HepG2 (cell line): Measurements from ENCODE around the gene CUL4A. TPM values are rescaled to one million over a fixed set of nuclear protein-coding genes. Genes with fewer than 3 reads are reported as not detected.

Source experiments
- ATAC-seq: fragments of 200-7000 bp; cut with Tn5 transposase; 3 replicates; pipeline ENCODE4 v1.9.1; 2020; ENCODE audit warnings: mild to moderate bottlenecking, moderate library complexity
- BruUV-seq: library from RNA; stranded (reverse); fragments of 400-500 nt; replicated peaks from 2 replicates; lab custom pipeline; 2021; lab: Mats Ljungman, UMichigan
- CTCF ChIA-PET: fragments of 300-600 bp; formaldehyde crosslinking; extraction: SDS; loops from one replicate; lab custom pipeline; 2021; ENCODE audit warnings: low total read pairs, inconsistent platforms, low intra/inter-chr PET ratio; lab: Yijun Ruan, JAX
- POLR2A ChIA-PET: fragments of 350-600 bp; sonication (Branson Sonifier 250); formaldehyde crosslinking; loops from one replicate; lab custom pipeline; 2020; ENCODE audit warnings: antibody characterized with exemption, inconsistent platforms; lab: Yijun Ruan, JAX
- DNase-seq: peaks from one replicate; pipeline ENCODE4 v3.0.0-alpha.2; 2015; ENCODE audit warnings: low spot score
- FAIRE-seq: peaks from 3 replicates; lab custom pipeline; 2011; peaks lifted over from hg19 to GRCh38; lab: Jason Lieb, UNC
- H2AFZ ChIP-seq: one replicate; pipeline ENCODE4 v1.6.1; 2011; ENCODE audit warnings: low read length, inconsistent platforms
- H3K27ac ChIP-seq: fragments of 300-600 bp; 3 replicates; pipeline ENCODE4 v1.8.0; 2011; ENCODE audit warnings: mixed run types, mild to moderate bottlenecking, mixed read lengths, low read length, inconsistent platforms; ENCODE audit not compliant: insufficient read depth; ENCODE audit errors: extremely low read length
- H3K27me3 ChIP-seq, 2 experiments: fragments of 200-600 bp in 1 of 2; 2 replicates in 1 of 2; 3 replicates in 1 of 2; pipeline versions ENCODE4 v1.6.0 to v1.8.0; 2011; ENCODE audit warnings: low read length in 2 of 2, mild to moderate bottlenecking in 2 of 2, moderate library complexity in 2 of 2, inconsistent platforms in 1 of 2; ENCODE audit not compliant: insufficient read depth in 2 of 2, control insufficient read depth in 1 of 2
- H3K36me3 ChIP-seq, 2 experiments: fragments of 200-600 bp in 1 of 2; replicated peaks in 1 of 2; 2 replicates in 1 of 2; 3 replicates in 1 of 2; pipeline versions ENCODE4 v1.5.1 to v1.8.0; 2011; ENCODE audit warnings: low read length in 2 of 2, inconsistent platforms in 1 of 2; ENCODE audit not compliant: insufficient read depth in 2 of 2, control insufficient read depth in 1 of 2
- H3K4me1 ChIP-seq: 2 replicates; pipeline ENCODE4 v1.5.1; 2012; ENCODE audit warnings: low read length, inconsistent platforms; ENCODE audit not compliant: insufficient read depth
- H3K4me2 ChIP-seq: 2 replicates; pipeline ENCODE4 v1.6.0; 2011; ENCODE audit warnings: low read depth, low read length, inconsistent platforms
- H3K4me3 ChIP-seq, 3 experiments: fragments of 200-600 bp in 1 of 3; sonication (generic), shearing (Covaris generic) in 1 of 3; replicated peaks in 1 of 3; 2 replicates each; pipeline ENCODE4 v1.5.1; 2011 to 2016; ENCODE audit warnings: low read length in 3 of 3, inconsistent platforms in 2 of 3, low read depth in 2 of 3, mild to moderate bottlenecking in 2 of 3, control low read depth in 1 of 3, mixed read lengths in 1 of 3; ENCODE audit not compliant: insufficient read depth in 1 of 3
- H3K79me2 ChIP-seq: one replicate; pipeline ENCODE4 v1.6.1; 2011; ENCODE audit warnings: low read length, inconsistent platforms; ENCODE audit not compliant: insufficient read depth
- H3K9ac ChIP-seq: 2 replicates; pipeline ENCODE4 v1.6.0; 2011; ENCODE audit warnings: mild to moderate bottlenecking, low read depth, low read length, inconsistent platforms; ENCODE audit not compliant: insufficient read depth
- H3K9me3 ChIP-seq: 2 replicates; pipeline ENCODE4 v1.5.1; 2012; ENCODE audit warnings: mild to moderate bottlenecking, low read length
- H4K20me1 ChIP-seq: 2 replicates; pipeline ENCODE4 v1.6.0; 2011; ENCODE audit warnings: inconsistent platforms, mild to moderate bottlenecking, low read length, moderate library complexity; ENCODE audit not compliant: insufficient read depth
- ATF6 ChIP-seq: sonication (generic); formaldehyde crosslinking; conservative IDR thresholded peaks from 2 replicates; pipeline ENCODE4 v1.4.0; 2020; ENCODE audit warnings: missing genetic modification reagents
- CEBPB ChIP-seq: IDR thresholded peaks from 2 replicates; pipeline ENCODE4 v1.6.1; 2011; ENCODE audit warnings: low read depth, low read length, improper control_type of control experiment, borderline replicate concordance
- DNMT3B ChIP-seq: conservative IDR thresholded peaks from 2 replicates; pipeline ENCODE4 v1.6.1; 2016; ENCODE audit warnings: missing biosample characterization, control low read depth
- LRRFIP1 ChIP-seq: sonication (generic); formaldehyde crosslinking; conservative IDR thresholded peaks from 2 replicates; pipeline ENCODE4 v1.4.0; 2020; ENCODE audit warnings: missing genetic modification reagents
- RBFOX2 ChIP-seq: fragments of 200-400 bp; formaldehyde crosslinking; IDR thresholded peaks from 2 replicates; pipeline ENCODE4 v1.6.1; 2017; ENCODE audit warnings: low read depth, mild to moderate bottlenecking, low read length
- RNF2 ChIP-seq: fragments of 450-650 bp; conservative IDR thresholded peaks from 2 replicates; pipeline ENCODE4 v1.6.1; 2016; ENCODE audit warnings: low read depth
- SIX4 ChIP-seq: sonication (generic); formaldehyde crosslinking; IDR thresholded peaks from 2 replicates; pipeline ENCODE4 v1.4.0; 2020; ENCODE audit warnings: missing genetic modification reagents
- TEAD2 ChIP-seq: sonication (generic); formaldehyde crosslinking; IDR thresholded peaks from 2 replicates; pipeline ENCODE4 v1.9.0; 2021; ENCODE audit warnings: missing genetic modification reagents
- ZNF333 ChIP-seq: sonication (generic); formaldehyde crosslinking; IDR thresholded peaks from 2 replicates; pipeline ENCODE4 v1.4.0; 2020; ENCODE audit warnings: mild to moderate bottlenecking, missing genetic modification reagents, borderline replicate concordance
- ZNF496 ChIP-seq: sonication (generic); formaldehyde crosslinking; IDR thresholded peaks from 2 replicates; pipeline ENCODE4 v1.8.1; 2023; ENCODE audit warnings: mild to moderate bottlenecking, moderate library complexity, missing genetic modification reagents; ENCODE audit not compliant: insufficient replicate concordance
- WGBS: methylation state at CpG from one replicate; pipeline ENCODE4 v1.1.6; 2017; ENCODE audit warnings: low lambda C conversion rate; 5-methylcytosine and 5-hydroxymethylcytosine counted together
- in situ Hi-C: cut with HindIII; loops from 2 replicates; pipeline ENCODE4 v1.10.0; 2017; ENCODE audit warnings: low pct_unique_long_range_greater_than_20kb; ENCODE audit not compliant: extremely low pct_ligation_motif_present
- intact Hi-C: fragments of 100-400 bp; cut with micrococcal nuclease; formaldehyde crosslinking; loops from one replicate; pipeline ENCODE4 v1.10.0; 2022; ENCODE audit not compliant: unreplicated experiment
- polyA plus RNA-seq, 8 experiments: library from polyadenylated mRNA; depleted of rRNA in 3 of 8; stranded (reverse) in 7 of 8; unstranded in 1 of 8; fragments of >200 nt; fragmentation: Illumina TruSeq in 4 of 8; extraction: Trizol in 4 of 8; gene quantifications; 2 replicates each; pipeline versions ENCODE4 v1.2.1 to v1.2.3, GENCODE V29; 2011 to 2016; ENCODE audit warnings: low read depth in 4 of 8, missing spikeins in 1 of 8, mixed read lengths in 1 of 8; ENCODE audit not compliant: insufficient read depth in 1 of 8
- total RNA-seq, 5 experiments: library from RNA; depleted of rRNA; stranded (reverse); fragments of >200 nt; fragmentation: Illumina TruSeq; extraction: Trizol; gene quantifications; 2 replicates each; pipeline ENCODE4 v1.2.3, GENCODE V29; 2016; ENCODE audit warnings: low read depth in 1 of 5

The CUL4A gene
- total and polyA plus RNA-seq, 2 of the 13 experiments (the other 11 are each of a cell fraction or from before 2014, with no cell fraction given) = 51.2 to 75.3 TPM

GRCh38 chr13:113167575-113167974 lies 41.8 kb upstream of the CUL4A start:
- no peak for ATAC-seq
- TF ChIP-seq ATF6 (CRISPR knock-in tag) (no peak), DNMT3B (no peak), RBFOX2 (no peak), SIX4 (CRISPR knock-in tag) (no peak), TEAD2 (CRISPR knock-in tag) (no peak), ZNF496 (CRISPR knock-in tag) (no peak), LRRFIP1 (CRISPR knock-in tag) (no peak), CEBPB (no peak), ZNF333 (CRISPR knock-in tag) (no peak), RNF2 (no peak)
- Histone ChIP-seq H3K27me3 (no peaks in the 10 kb centered on the region), H3K79me2 (no peaks in the 10 kb centered on the region), H2AFZ (no peak overlapping the region), H3K9me3 (no peaks in the 10 kb centered on the region), H3K4me2 (no peak overlapping the region), H3K4me1 (peaks cover 39% of the 10 kb centered on the region), H3K27ac (no peak overlapping the region), H3K4me3 (no peak overlapping the region), H3K9ac (no peak overlapping the region), H4K20me1 (no peaks in the 10 kb centered on the region), H3K36me3 (peaks cover 0 to 13% of the 10 kb centered on the region in 2 experiments; a peak in 3 of 5 replicates)
- POLR2A ChIA-PET = no interaction called here
- no TSS peak for BruUV-seq
- CTCF ChIA-PET = no interaction called here
- no peak for FAIRE-seq
- 93% methylated on average over 3 of the region's 3 CpGs for WGBS
- in situ Hi-C loops (no loop called here), intact Hi-C loops (no loop called here)
- DNase-seq = no peak
